Upper lobe of right lung (tissue), 1 donor: ENCODE measurements around the gene CELSR1. TPM values are rescaled to one million over a fixed set of nuclear protein-coding genes. Genes with fewer than 3 reads are reported as not detected.

Experiments used
- ATAC-seq: fragments of 200-7000 bp; cut with Tn5 transposase; one replicate; pipeline ENCODE4 v1.9.1; 2020; ENCODE audit warnings: mild to moderate bottlenecking, moderate library complexity
- DNase-seq: peaks from one replicate; pipeline ENCODE4 v3.0.0-alpha.2; 2020
- H3K27ac ChIP-seq: fragments of 200-600 bp; one replicate; pipeline ENCODE4 v1.8.0; 2022
- H3K27me3 ChIP-seq: fragments of 200-600 bp; one replicate; pipeline ENCODE4 v1.8.0; 2022; ENCODE audit warnings: mild to moderate bottlenecking
- H3K36me3 ChIP-seq: fragments of 200-600 bp; one replicate; pipeline ENCODE4 v1.8.0; 2022
- H3K4me1 ChIP-seq: fragments of 200-600 bp; one replicate; pipeline ENCODE4 v1.8.0; 2022
- H3K4me3 ChIP-seq: fragments of 200-600 bp; one replicate; pipeline ENCODE4 v1.8.0; 2022; ENCODE audit warnings: mild to moderate bottlenecking
- H3K9me3 ChIP-seq: fragments of 200-600 bp; one replicate; pipeline ENCODE4 v1.8.0; 2022
- intact Hi-C: fragments of 100-400 bp; cut with DNase I; formaldehyde crosslinking; loops from one replicate; pipeline ENCODE4 v1.11.0; 2022
- total RNA-seq: library from RNA; stranded (reverse); fragmentation: NEBNext Ultra II Directional; extraction: Animal tissue kit (Norgen Biotek cat#: 25700); gene quantifications from one replicate; pipeline ENCODE4 v1.2.1, GENCODE V29; 2021
- TF ChIP-seq, protein P1 (sequence below): fragments of 200-600 bp; IDR thresholded peaks from one replicate; pipeline ENCODE4 v1.8.0; 2022; ENCODE audit warnings: antibody characterized with exemption
- donor health status: DM: no; HTN: yes; CAD: no; lungs with severe emphysema.

Gene CELSR1
- total RNA-seq, 1 donor from 2014 or later = 53.5 TPM

DNA sequence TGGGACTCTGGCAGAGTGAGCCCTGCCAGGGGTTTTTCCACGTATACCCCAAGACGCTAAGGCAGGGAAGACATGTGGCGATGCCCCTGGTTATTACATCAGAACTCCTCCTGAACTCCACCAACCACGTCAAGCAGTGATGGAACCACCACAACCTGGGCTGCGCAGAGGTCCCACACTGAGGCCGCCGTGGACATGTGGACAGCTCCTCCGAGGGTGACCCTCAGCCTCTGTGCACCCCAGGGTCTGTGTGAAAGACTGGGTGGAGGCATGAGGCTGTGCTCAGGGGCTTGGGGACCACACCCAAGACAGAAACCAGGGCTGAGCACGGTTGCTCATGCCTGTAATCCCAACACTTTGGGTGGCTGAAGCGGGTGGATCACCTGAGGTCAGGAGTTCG, 149.7 kb downstream of the CELSR1 start:
- no peaks in the 10 kb centered on the region for H3K4me1 ChIP-seq
- intact Hi-C loops = no loop called here

DNA sequence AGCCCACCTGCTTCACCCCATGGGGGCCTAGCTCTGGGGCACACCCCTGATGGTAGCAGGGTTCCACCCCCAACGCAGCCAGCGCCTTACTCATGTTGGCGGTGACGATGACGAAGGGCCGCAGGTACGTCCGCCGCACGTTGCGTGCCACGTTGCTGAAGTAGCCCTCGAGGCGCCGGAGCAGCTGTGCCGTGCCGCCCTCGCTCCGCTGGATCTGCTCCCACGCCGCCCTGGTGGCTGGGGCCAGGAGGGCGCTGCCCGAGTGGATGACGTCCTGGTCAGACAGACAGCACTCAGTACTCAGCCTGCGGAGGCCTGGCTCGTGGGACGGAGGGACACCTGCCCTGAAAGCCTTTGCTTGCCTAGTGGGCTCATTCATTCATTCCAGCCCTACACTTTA, 151.1 kb downstream of the CELSR1 start:
- Histone ChIP-seq H3K9me3 (no peaks in the 10 kb centered on the region), H3K4me3 (no peak overlapping the region), H3K27me3 (no peaks in the 10 kb centered on the region), H3K27ac (no peak overlapping the region), H3K4me1 (no peaks in the 10 kb centered on the region), H3K36me3 (no peaks in the 10 kb centered on the region)
- no peak for DNase-seq
- ATAC-seq = peak; percentile 9
- TF ChIP-seq, protein P1, sequence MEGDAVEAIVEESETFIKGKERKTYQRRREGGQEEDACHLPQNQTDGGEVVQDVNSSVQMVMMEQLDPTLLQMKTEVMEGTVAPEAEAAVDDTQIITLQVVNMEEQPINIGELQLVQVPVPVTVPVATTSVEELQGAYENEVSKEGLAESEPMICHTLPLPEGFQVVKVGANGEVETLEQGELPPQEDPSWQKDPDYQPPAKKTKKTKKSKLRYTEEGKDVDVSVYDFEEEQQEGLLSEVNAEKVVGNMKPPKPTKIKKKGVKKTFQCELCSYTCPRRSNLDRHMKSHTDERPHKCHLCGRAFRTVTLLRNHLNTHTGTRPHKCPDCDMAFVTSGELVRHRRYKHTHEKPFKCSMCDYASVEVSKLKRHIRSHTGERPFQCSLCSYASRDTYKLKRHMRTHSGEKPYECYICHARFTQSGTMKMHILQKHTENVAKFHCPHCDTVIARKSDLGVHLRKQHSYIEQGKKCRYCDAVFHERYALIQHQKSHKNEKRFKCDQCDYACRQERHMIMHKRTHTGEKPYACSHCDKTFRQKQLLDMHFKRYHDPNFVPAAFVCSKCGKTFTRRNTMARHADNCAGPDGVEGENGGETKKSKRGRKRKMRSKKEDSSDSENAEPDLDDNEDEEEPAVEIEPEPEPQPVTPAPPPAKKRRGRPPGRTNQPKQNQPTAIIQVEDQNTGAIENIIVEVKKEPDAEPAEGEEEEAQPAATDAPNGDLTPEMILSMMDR = no peak
- intact Hi-C loops = no loop called here

More for the DNA sequence above, 149.7 kb downstream of the CELSR1 start:
- no peak for ATAC-seq
- no peak for DNase-seq
- Histone ChIP-seq H3K36me3 (no peaks in the 10 kb centered on the region), H3K9me3 (no peaks in the 10 kb centered on the region), H3K27ac (no peak overlapping the region), H3K27me3 (no peaks in the 10 kb centered on the region), H3K4me3 (no peak overlapping the region)
- TF ChIP-seq, protein P1 = no peak

DNA sequence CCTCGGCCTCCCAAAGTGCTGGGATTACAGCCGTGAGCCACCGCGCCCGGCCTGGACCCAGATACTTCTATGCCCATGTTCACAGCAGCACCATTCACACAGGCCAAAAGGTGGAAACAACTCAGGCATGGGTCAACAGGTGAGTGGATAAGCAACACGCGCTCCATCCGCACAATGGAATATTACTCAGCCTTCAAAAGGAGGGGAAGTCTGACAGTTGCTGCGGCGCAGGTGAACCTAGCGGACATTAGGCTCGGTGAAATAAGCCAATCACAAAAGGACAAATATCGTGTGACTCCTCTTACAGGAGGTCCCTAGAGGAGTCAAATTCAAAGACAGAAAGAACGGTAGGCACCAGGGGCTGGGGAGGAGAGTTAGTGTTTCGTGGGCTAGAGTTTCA, 154.9 kb downstream of the CELSR1 start:
- Histone ChIP-seq H3K4me1 (peaks cover 4% of the 10 kb centered on the region), H3K36me3 (no peaks in the 10 kb centered on the region), H3K9me3 (no peaks in the 10 kb centered on the region), H3K27me3 (no peaks in the 10 kb centered on the region), H3K27ac (no peak overlapping the region), H3K4me3 (no peak overlapping the region)
- intact Hi-C loops = no loop called here
- no peak for DNase-seq
- TF ChIP-seq, protein P1 = no peak
- no peak for ATAC-seq

DNA sequence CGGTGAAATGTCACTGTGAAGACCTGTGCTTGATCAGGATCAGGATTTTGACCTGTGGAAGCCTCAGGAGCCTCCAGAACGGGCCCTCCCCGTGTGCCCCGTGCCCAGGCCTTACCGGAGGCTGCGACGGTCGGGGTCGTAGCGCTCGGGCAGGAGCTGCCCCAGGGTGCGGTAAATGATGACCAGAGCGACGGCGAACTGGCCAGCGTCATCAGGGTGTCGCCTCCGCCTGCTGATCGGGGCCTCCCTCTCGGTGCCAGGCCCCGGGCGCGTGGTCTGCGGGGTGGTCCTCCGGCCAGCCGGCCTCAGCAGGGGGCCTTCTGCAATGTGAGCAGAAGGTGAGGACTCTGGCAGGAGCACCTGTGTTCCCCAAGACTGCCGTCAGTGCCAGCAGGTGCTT, 155.7 kb downstream of the CELSR1 start:
- DNase-seq (no peak), ATAC-seq (no peak)
- Histone ChIP-seq H3K4me3 (no peak overlapping the region), H3K36me3 (no peaks in the 10 kb centered on the region), H3K27ac (no peak overlapping the region), H3K9me3 (no peaks in the 10 kb centered on the region), H3K27me3 (no peaks in the 10 kb centered on the region), H3K4me1 (peaks cover 4% of the 10 kb centered on the region)
- TF ChIP-seq, protein P1 = no peak
- intact Hi-C loops = no loop called here

DNA sequence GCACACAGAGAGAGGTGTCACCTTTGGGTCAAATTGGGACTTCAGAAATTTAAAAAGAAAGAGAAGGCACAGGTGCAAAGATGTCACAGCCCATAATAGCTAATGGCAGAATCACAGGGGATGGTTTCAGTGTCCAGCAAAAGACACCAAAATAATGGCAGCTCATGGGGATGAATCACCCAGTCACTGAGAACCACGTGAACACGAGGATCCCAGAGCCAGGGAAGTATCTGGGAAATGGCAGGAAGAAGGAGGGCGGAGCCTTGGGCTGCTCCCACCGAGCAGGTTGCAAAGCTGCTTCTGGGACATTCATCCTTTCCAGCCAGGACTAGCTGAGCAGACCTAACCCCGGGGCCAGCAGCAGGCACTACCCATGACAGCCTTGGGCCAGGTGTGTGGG, 156.3 kb downstream of the CELSR1 start:
- no peak overlapping the region for H3K4me3 ChIP-seq
- H3K27ac ChIP-seq = no peak overlapping the region
- ATAC-seq (no peak), DNase-seq (no peak)
- TF ChIP-seq, protein P1 = no peak
- H3K36me3 ChIP-seq = no peaks in the 10 kb centered on the region
- H3K4me1 ChIP-seq = peaks cover 4% of the 10 kb centered on the region
- no peaks in the 10 kb centered on the region for H3K27me3 ChIP-seq
- intact Hi-C loops = no loop called here
- no peaks in the 10 kb centered on the region for H3K9me3 ChIP-seq

DNA sequence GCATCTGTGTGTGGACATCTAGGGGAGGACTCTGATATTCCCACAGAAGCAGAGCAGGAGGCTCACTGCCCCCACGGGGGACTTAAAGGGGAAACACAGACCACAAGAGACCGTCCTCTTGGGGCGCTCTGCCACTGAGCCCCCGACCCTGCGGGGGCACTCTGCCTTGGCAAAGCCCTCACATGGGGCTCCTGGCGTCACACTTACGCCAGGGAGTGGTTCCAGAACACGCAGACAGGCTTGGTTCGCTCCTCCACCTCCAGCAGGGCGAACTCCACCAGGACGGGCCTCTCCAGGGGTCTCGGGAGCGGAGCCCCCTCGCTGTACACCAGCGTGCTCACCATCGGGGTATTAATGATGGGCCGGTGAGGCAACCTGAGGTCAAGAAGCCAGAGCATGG, 156.8 kb downstream of the CELSR1 start:
- TF ChIP-seq, protein P1 = no peak
- H3K4me1 ChIP-seq = peaks cover 4% of the 10 kb centered on the region
- no peaks in the 10 kb centered on the region for H3K9me3 ChIP-seq
- H3K27ac ChIP-seq = no peak overlapping the region
- H3K27me3 ChIP-seq = no peaks in the 10 kb centered on the region
- no peak overlapping the region for H3K4me3 ChIP-seq
- no peaks in the 10 kb centered on the region for H3K36me3 ChIP-seq
- intact Hi-C loops = no loop called here
- no peak for DNase-seq
- ATAC-seq = no peak
